BLaER1 treated with 17β-estradiol and CSF1 and Interleukin-3, amounts not matched to agents 10 nM and 100 nM (cell line): ENCODE measurements around the gene STRBP.

Source experiments
- H3K27ac ChIP-seq, 11 experiments: shearing (Covaris generic); formaldehyde crosslinking; 2 replicates each; pipeline ENCODE4 v1.8.1; 2022
- H3K27me3 ChIP-seq, 11 experiments: shearing (Covaris generic); formaldehyde crosslinking; 2 replicates each; pipeline ENCODE4 v1.8.1; 2022
- H3K36me3 ChIP-seq, 11 experiments: shearing (Covaris generic); formaldehyde crosslinking; 2 replicates each; pipeline ENCODE4 v1.8.1; 2022
- H3K4me1 ChIP-seq, 10 experiments: shearing (Covaris generic); formaldehyde crosslinking; 2 replicates each; pipeline ENCODE4 v1.8.1; 2022
- H3K4me2 ChIP-seq, 11 experiments: shearing (Covaris generic); formaldehyde crosslinking; 2 replicates each; pipeline ENCODE4 v1.8.1; 2022
- H3K4me3 ChIP-seq, 10 experiments: shearing (Covaris generic); formaldehyde crosslinking; 2 replicates each; pipeline ENCODE4 v1.8.1; 2022
- H3K9ac ChIP-seq, 11 experiments: shearing (Covaris generic); formaldehyde crosslinking; 2 replicates each; pipeline ENCODE4 v1.8.1; 2022
- H3K9me3 ChIP-seq, 11 experiments: shearing (Covaris generic); formaldehyde crosslinking; replicated peaks in 1 of 11; 2 replicates each; pipeline ENCODE4 v1.8.1; 2022
- H4K20me1 ChIP-seq, 11 experiments: shearing (Covaris generic); formaldehyde crosslinking; 2 replicates each; pipeline ENCODE4 v1.8.1; 2022
- Cebpa-rat ChIP-seq, 11 experiments: shearing (Covaris generic); IDR thresholded peaks; 2 replicates each; pipeline ENCODE4 v1.8.1; 2022

The STRBP gene

DNA sequence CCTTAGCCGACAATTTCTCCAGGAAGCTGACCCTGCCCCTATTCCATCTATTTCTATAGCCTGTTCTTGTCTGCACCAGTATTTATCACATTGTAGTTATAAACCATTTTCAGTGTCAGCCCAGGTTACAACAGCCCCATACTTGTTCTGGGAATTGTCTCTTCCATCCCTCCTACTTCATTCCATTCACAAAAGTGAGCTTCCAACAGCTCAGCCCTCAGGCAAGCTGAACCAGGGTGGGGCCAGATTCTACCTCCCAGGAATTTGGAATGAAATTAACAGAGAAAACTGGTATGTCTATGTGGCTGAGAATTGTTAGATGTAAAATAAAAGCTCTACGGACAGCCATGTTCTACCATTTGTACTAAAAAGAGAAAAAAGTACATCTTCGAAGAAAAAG, 36.1 kb downstream of the STRBP start:
- Histone ChIP-seq H3K27me3 (no peaks in the 10 kb centered on the region), H3K36me3 (peaks cover 0 to 84% (median 62%) of the 10 kb centered on the region in 11 experiments; a peak in 13 of 22 replicates), H3K9me3 (peaks cover 0 to 28% (median 20%) of the 10 kb centered on the region in 11 experiments; a peak in 18 of 22 replicates), H3K27ac (no peak overlapping the region), H3K4me1 (peaks cover 8 to 23% (median 16%) of the 10 kb centered on the region in 10 experiments; a peak in 17 of 20 replicates), H3K9ac (no peak overlapping the region), H3K4me3 (no peak overlapping the region), H3K4me2 (no peak overlapping the region), H4K20me1 (peaks cover 0 to 26% (median 4%) of the 10 kb centered on the region in 11 experiments; a peak in 7 of 22 replicates)
- no peak for TF ChIP-seq Cebpa-rat (IDR thresholded peaks at IDR 0.05)

- peaks cover 0 to 26% (median 0%) of the 10 kb centered on the region in 11 experiments; a peak in 4 of 22 replicates for H4K20me1 ChIP-seq
- no peaks in the 10 kb centered on the region for H3K27me3 ChIP-seq
- H3K9me3 ChIP-seq, result peaks cover 0 to 28% (median 16%) of the 10 kb centered on the region in 11 experiments; a peak in 18 of 22 replicates
- peaks cover 8 to 28% (median 16%) of the 10 kb centered on the region in 10 experiments; a peak in 18 of 20 replicates for H3K4me1 ChIP-seq
- TF ChIP-seq Cebpa-rat (IDR thresholded peaks at IDR 0.05), result no peak
- no peak overlapping the region for H3K9ac ChIP-seq
- H3K27ac ChIP-seq, result no peak overlapping the region
- H3K36me3 ChIP-seq, result peaks cover 0 to 81% (median 53%) of the 10 kb centered on the region in 11 experiments; a peak in 13 of 22 replicates
- no peak overlapping the region for H3K4me2 ChIP-seq
- H3K4me3 ChIP-seq, result no peak overlapping the region
Measured at GRCh38 chr9:123231421-123231820, 37.0 kb downstream of the STRBP start.

DNA sequence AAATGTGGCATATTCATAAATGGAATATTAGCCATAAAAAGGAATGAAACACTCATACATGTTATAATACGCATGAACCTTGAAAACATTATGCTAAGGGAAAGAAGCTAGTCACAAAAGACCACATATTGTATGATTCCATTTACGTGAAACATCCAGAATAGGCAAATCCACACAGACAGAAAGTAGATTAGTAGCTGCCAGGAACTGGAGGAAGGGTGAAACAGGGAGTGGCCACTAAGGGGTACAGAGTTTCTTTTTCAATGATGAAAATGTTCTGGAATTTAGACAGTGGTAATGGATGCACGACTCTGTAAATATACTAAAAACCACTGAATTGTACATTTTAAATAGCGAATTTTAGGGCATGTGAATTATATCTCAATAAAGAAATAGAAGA, 39.4 kb downstream of the STRBP start:
- TF ChIP-seq Cebpa-rat (IDR thresholded peaks at IDR 0.05), result no peak
- no peak overlapping the region for H3K4me3 ChIP-seq
- H3K4me1 ChIP-seq, result peaks cover 7 to 23% (median 15%) of the 10 kb centered on the region in 10 experiments
- H3K36me3 ChIP-seq, result peaks cover 0 to 78% (median 59%) of the 10 kb centered on the region in 11 experiments; a peak in 13 of 22 replicates
- peaks cover 0 to 27% (median 16%) of the 10 kb centered on the region in 11 experiments; a peak in 18 of 22 replicates for H3K9me3 ChIP-seq
- H4K20me1 ChIP-seq, result peaks cover 0 to 48% (median 0%) of the 10 kb centered on the region in 11 experiments; a peak in 5 of 22 replicates
- no peak overlapping the region for H3K4me2 ChIP-seq
- H3K27me3 ChIP-seq, result no peaks in the 10 kb centered on the region
- no peak overlapping the region for H3K27ac ChIP-seq
- H3K9ac ChIP-seq, result no peak overlapping the region

GRCh38 chr9:123225995-123226394, 42.4 kb downstream of the STRBP start:
- H3K4me2 ChIP-seq, result peak overlapping the region in 8 of 11 experiments; percentile 20 to 60 (median 42); a peak in 16 of 22 replicates
- H3K9ac ChIP-seq, result no peak overlapping the region
- H3K9me3 ChIP-seq, result 0 out of 22 replicates have a peak, but pooled peaks cover 0 to 8% (median 0%) of the 10 kb centered on the region in 11 experiments
- H3K36me3 ChIP-seq, result peaks cover 0 to 77% (median 51%) of the 10 kb centered on the region in 11 experiments; a peak in 14 of 22 replicates
- 0 out of 22 replicates have a peak overlapping the region, but pooled peaks of 1 of the 11 experiments have one; percentile 14 for H3K27ac ChIP-seq
- no peak overlapping the region for H3K4me3 ChIP-seq
- H4K20me1 ChIP-seq, result peaks cover 0 to 48% (median 0%) of the 10 kb centered on the region in 11 experiments; a peak in 5 of 22 replicates
- no peak for TF ChIP-seq Cebpa-rat (IDR thresholded peaks at IDR 0.05)
- H3K27me3 ChIP-seq, result no peaks in the 10 kb centered on the region
- H3K4me1 ChIP-seq, result peaks cover 9 to 35% (median 15%) of the 10 kb centered on the region in 10 experiments

DNA sequence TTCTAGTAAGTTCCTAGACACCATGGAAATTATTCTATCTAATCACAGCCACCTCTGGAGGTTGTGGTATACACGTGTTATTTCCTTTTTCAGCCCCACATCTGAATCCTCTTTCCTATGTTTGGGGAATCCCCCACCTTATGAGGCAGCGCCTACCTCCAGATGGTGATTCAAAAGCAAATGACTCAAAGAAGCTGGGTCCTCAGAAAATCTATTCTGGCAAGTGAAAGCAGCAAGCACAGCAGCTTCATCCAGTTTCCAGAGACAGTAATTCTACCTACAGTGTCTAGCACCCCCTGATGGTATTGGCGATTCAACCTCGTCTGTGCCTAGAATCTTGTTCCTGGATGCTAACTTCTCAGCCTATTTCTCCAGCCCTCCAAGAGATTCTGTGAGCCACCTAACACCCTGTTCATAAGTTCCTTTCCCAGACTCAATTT, 43.0 kb downstream of the STRBP start:
- peaks cover 0 to 47% (median 0%) of the 10 kb centered on the region in 11 experiments; a peak in 5 of 22 replicates for H4K20me1 ChIP-seq
- 0 out of 22 replicates have a peak, but pooled peaks cover 0 to 8% (median 0%) of the 10 kb centered on the region in 11 experiments for H3K9me3 ChIP-seq
- H3K36me3 ChIP-seq, result peaks cover 0 to 74% (median 47%) of the 10 kb centered on the region in 11 experiments; a peak in 14 of 22 replicates
- peaks cover 9 to 38% (median 15%) of the 10 kb centered on the region in 10 experiments for H3K4me1 ChIP-seq
- H3K27ac ChIP-seq, result 0 out of 22 replicates have a peak overlapping the region, but pooled peaks of 2 of the 11 experiments have one; percentile 14 to 20
- H3K9ac ChIP-seq, result 0 out of 22 replicates have a peak overlapping the region, but pooled peaks of 1 of the 11 experiments have one; percentile 19
- peak overlapping the region; percentile 12 to 60 (median 41); a peak in 21 of 22 replicates for H3K4me2 ChIP-seq
- TF ChIP-seq Cebpa-rat (IDR thresholded peaks at IDR 0.05), result no peak
- no peaks in the 10 kb centered on the region for H3K27me3 ChIP-seq
- H3K4me3 ChIP-seq, result no peak overlapping the region

DNA sequence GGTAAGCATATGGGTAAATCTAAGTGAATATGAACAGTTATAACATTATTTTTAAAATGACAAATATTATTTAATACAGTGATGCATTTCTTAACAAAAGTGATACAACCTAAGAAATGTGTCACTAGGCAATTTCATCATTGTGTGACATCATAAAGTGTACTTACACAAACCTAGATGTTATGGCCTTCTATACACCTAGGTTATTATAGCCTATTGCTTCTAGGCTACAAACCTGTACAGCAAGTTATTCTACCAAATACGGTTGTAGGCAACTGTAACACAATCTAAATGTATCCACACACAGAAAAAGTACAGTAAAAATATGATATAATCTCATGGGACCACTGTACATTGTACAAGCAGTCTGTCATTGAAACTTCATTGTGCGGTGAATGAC, 48.3 kb downstream of the STRBP start:
- no peak overlapping the region for H3K9ac ChIP-seq
- peaks cover 0 to 54% (median 0%) of the 10 kb centered on the region in 11 experiments; a peak in 6 of 22 replicates for H4K20me1 ChIP-seq
- H3K27me3 ChIP-seq, result no peaks in the 10 kb centered on the region
- H3K4me2 ChIP-seq, result no peak overlapping the region
- peaks cover 0 to 48% (median 28%) of the 10 kb centered on the region in 11 experiments; a peak in 14 of 22 replicates for H3K36me3 ChIP-seq
- no peak overlapping the region for H3K4me3 ChIP-seq
- H3K27ac ChIP-seq, result no peak overlapping the region
- TF ChIP-seq Cebpa-rat (IDR thresholded peaks at IDR 0.05), result no peak
- H3K9me3 ChIP-seq, result no peaks in the 10 kb centered on the region
- H3K4me1 ChIP-seq, result peaks cover under 1 to 35% (median 8%) of the 10 kb centered on the region in 10 experiments; a peak in 17 of 20 replicates

- H3K4me2 ChIP-seq, result peak overlapping the region in 3 of 11 experiments; percentile 9 to 23 (median 9); a peak in 1 of 22 replicates
- H3K9ac ChIP-seq, result no peak overlapping the region
- H4K20me1 ChIP-seq, result peaks cover 0 to 53% (median 0%) of the 10 kb centered on the region in 11 experiments; a peak in 5 of 22 replicates
- no peak overlapping the region for H3K27ac ChIP-seq
- H3K36me3 ChIP-seq, result peaks cover 0 to 49% (median 19%) of the 10 kb centered on the region in 11 experiments; a peak in 14 of 22 replicates
- no peak overlapping the region for H3K4me3 ChIP-seq
- H3K9me3 ChIP-seq, result no peaks in the 10 kb centered on the region
- H3K4me1 ChIP-seq, result peaks cover 0 to 33% (median 7%) of the 10 kb centered on the region in 10 experiments; a peak in 14 of 20 replicates
- no peaks in the 10 kb centered on the region for H3K27me3 ChIP-seq
- TF ChIP-seq Cebpa-rat (IDR thresholded peaks at IDR 0.05), result no peak
Measured at GRCh38 chr9:123218831-123219230, 49.6 kb downstream of the STRBP start.

GRCh38 chr9:123217128-123217654, 51.2 kb downstream of the STRBP start:
- H3K9ac ChIP-seq, result no peak overlapping the region
- H3K36me3 ChIP-seq, result peaks cover 0 to 54% (median 27%) of the 10 kb centered on the region in 11 experiments; a peak in 14 of 22 replicates
- H3K27me3 ChIP-seq, result no peaks in the 10 kb centered on the region
- peaks cover 0 to 57% (median 0%) of the 10 kb centered on the region in 11 experiments; a peak in 5 of 22 replicates for H4K20me1 ChIP-seq
- H3K4me2 ChIP-seq, result 0 out of 22 replicates have a peak overlapping the region, but pooled peaks of 1 of the 11 experiments have one; percentile 5
- no peak overlapping the region for H3K4me3 ChIP-seq
- H3K4me1 ChIP-seq, result peaks cover 0 to 33% (median 7%) of the 10 kb centered on the region in 10 experiments; a peak in 14 of 20 replicates
- TF ChIP-seq Cebpa-rat (IDR thresholded peaks at IDR 0.05), result no peak
- no peaks in the 10 kb centered on the region for H3K9me3 ChIP-seq
- H3K27ac ChIP-seq, result no peak overlapping the region
